DND-41 (cell line): ENCODE results near the gene CYB5A.

Source experiments
- ATAC-seq: fragments of 200-7000 bp; cut with Tn5 transposase; 3 replicates; pipeline ENCODE4 v1.9.1; 2021; ENCODE audit warnings: low read depth; ENCODE audit not compliant: insufficient read depth
- DNase-seq: peaks from one replicate; pipeline ENCODE4 v3.0.0-alpha.2; 2020
- H2AFZ ChIP-seq: 2 replicates; pipeline ENCODE4 v1.6.0; 2012; ENCODE audit warnings: low read depth, low read length
- H3K27ac ChIP-seq: 2 replicates; pipeline ENCODE4 v1.5.1; 2012; ENCODE audit warnings: low read length, inconsistent platforms
- H3K27me3 ChIP-seq: fragments of 200-600 bp; sonication (generic); 2 replicates; pipeline ENCODE4 v1.6.0; 2012; ENCODE audit warnings: low read length, mild to moderate bottlenecking, inconsistent platforms; ENCODE audit not compliant: insufficient read depth, poor library complexity
- H3K36me3 ChIP-seq: 2 replicates; pipeline ENCODE4 v1.5.1; 2012; ENCODE audit warnings: low read length, inconsistent platforms; ENCODE audit not compliant: insufficient read depth
- H3K4me1 ChIP-seq: 2 replicates; pipeline ENCODE4 v1.5.1; 2012; ENCODE audit warnings: mild to moderate bottlenecking, low read length; ENCODE audit not compliant: insufficient read depth
- H3K4me2 ChIP-seq: 2 replicates; pipeline ENCODE4 v1.6.0; 2012; ENCODE audit warnings: mild to moderate bottlenecking, moderate library complexity, low read length, inconsistent platforms; ENCODE audit not compliant: insufficient read depth
- H3K4me3 ChIP-seq, 2 experiments: fragments of 200-600 bp in 1 of 2; shearing (Covaris generic) in 1 of 2; 2 replicates each; pipeline ENCODE4 v1.5.1; 2012 to 2016; ENCODE audit warnings: inconsistent platforms in 2 of 2, low read length in 2 of 2, mild to moderate bottlenecking in 2 of 2, low read depth in 1 of 2, moderate library complexity in 1 of 2
- H3K79me2 ChIP-seq: 2 replicates; pipeline ENCODE4 v1.6.0; 2012; ENCODE audit warnings: low read length, inconsistent platforms; ENCODE audit not compliant: insufficient read depth
- H3K9ac ChIP-seq: 2 replicates; pipeline ENCODE4 v1.6.0; 2012; ENCODE audit warnings: low read depth, mild to moderate bottlenecking, inconsistent platforms, low read length, moderate library complexity
- H3K9me3 ChIP-seq: 2 replicates; pipeline ENCODE4 v1.5.1; 2012; ENCODE audit warnings: low read length, moderate library complexity, mild to moderate bottlenecking, inconsistent platforms; ENCODE audit not compliant: insufficient read depth, severe bottlenecking
- H4K20me1 ChIP-seq: 2 replicates; pipeline ENCODE4 v1.6.0; 2012; ENCODE audit warnings: low read length; ENCODE audit not compliant: insufficient read depth
- CTCF ChIP-seq: IDR thresholded peaks from 2 replicates; pipeline ENCODE4 v1.5.1; 2012; ENCODE audit warnings: borderline replicate concordance, low read length, moderate library complexity, mild to moderate bottlenecking; ENCODE audit not compliant: poor library complexity, severe bottlenecking; ENCODE audit errors: extremely low read depth
- EZH2 ChIP-seq: IDR thresholded peaks from 3 replicates; pipeline ENCODE4 v1.6.1; 2012; ENCODE audit warnings: borderline replicate concordance, low read depth, mild to moderate bottlenecking, moderate library complexity, low read length, inconsistent platforms; ENCODE audit not compliant: severe bottlenecking

The CYB5A gene

GRCh38 chr18:74336656-74337055, 44.9 kb upstream of the CYB5A start:
- no peak overlapping the region for H2AFZ ChIP-seq
- H3K4me3 ChIP-seq, result no peak overlapping the region
- ATAC-seq (no peak), DNase-seq (no peak)
- H3K4me2 ChIP-seq, result no peak overlapping the region
- no peak overlapping the region for H3K27ac ChIP-seq
- H3K36me3 ChIP-seq, result no peaks in the 10 kb centered on the region
- no peaks in the 10 kb centered on the region for H4K20me1 ChIP-seq
- no peaks in the 10 kb centered on the region for H3K9me3 ChIP-seq
- no peak for TF ChIP-seq EZH2
- no peak for TF ChIP-seq CTCF
- peaks cover 16% of the 10 kb centered on the region for H3K27me3 ChIP-seq
- H3K9ac ChIP-seq, result no peak overlapping the region
- no peaks in the 10 kb centered on the region for H3K79me2 ChIP-seq
- H3K4me1 ChIP-seq, result no peaks in the 10 kb centered on the region

GRCh38 chr18:74334242-74334893, 42.6 kb upstream of the CYB5A start:
- ATAC-seq (no peak), DNase-seq (no peak)
- Histone ChIP-seq H3K4me2 (no peak overlapping the region), H3K27ac (no peak overlapping the region), H3K4me1 (no peaks in the 10 kb centered on the region), H3K27me3 (peaks cover 18% of the 10 kb centered on the region), H3K9ac (no peak overlapping the region), H3K36me3 (no peaks in the 10 kb centered on the region), H3K79me2 (no peaks in the 10 kb centered on the region), H2AFZ (no peak overlapping the region), H4K20me1 (no peaks in the 10 kb centered on the region), H3K9me3 (no peaks in the 10 kb centered on the region), H3K4me3 (no peak overlapping the region)
- no peak for TF ChIP-seq EZH2
- TF ChIP-seq CTCF, result no peak

- Histone ChIP-seq H4K20me1 (no peaks in the 10 kb centered on the region), H3K9me3 (no peaks in the 10 kb centered on the region), H3K4me2 (no peak overlapping the region), H2AFZ (no peak overlapping the region), H3K36me3 (no peaks in the 10 kb centered on the region), H3K4me3 (no peak overlapping the region), H3K27ac (no peak overlapping the region), H3K4me1 (no peaks in the 10 kb centered on the region), H3K27me3 (peaks cover 14% of the 10 kb centered on the region), H3K79me2 (no peaks in the 10 kb centered on the region), H3K9ac (no peak overlapping the region)
- TF ChIP-seq CTCF, result no peak
- DNase-seq (no peak), ATAC-seq (no peak)
Observed at GRCh38 chr18:74333091-74333490, 41.3 kb upstream of the CYB5A start.

- TF ChIP-seq CTCF, result peak; percentile 16
- TF ChIP-seq EZH2, result no peak
- Histone ChIP-seq H3K4me1 (no peaks in the 10 kb centered on the region), H4K20me1 (no peaks in the 10 kb centered on the region), H3K4me3 (no peak overlapping the region), H3K4me2 (no peak overlapping the region), H3K9ac (no peak overlapping the region), H3K79me2 (no peaks in the 10 kb centered on the region), H3K27me3 (peaks cover 7% of the 10 kb centered on the region), H3K36me3 (no peaks in the 10 kb centered on the region), H2AFZ (no peak overlapping the region), H3K27ac (no peak overlapping the region), H3K9me3 (no peaks in the 10 kb centered on the region)
- DNase-seq (no peak), ATAC-seq (no peak)
Observed at GRCh38 chr18:74331404-74331803, 39.6 kb upstream of the CYB5A start.
